SU-DHL-6 (cell line): ENCODE results near the gene HEMK1.

Experiments used
- H2AFZ ChIP-seq: fragments of 200-600 bp; sonication (generic); 2 replicates; pipeline ENCODE4 v1.6.1; 2014; ENCODE audit warnings: low read depth, mild to moderate bottlenecking, moderate library complexity, mixed read lengths, antibody characterized with exemption, low read length; ENCODE audit not compliant: severe bottlenecking
- H3F3A ChIP-seq: fragments of 200-600 bp; shearing (Covaris generic); 2 replicates; pipeline ENCODE4 v1.6.0; 2016; ENCODE audit warnings: antibody characterized with exemption, mild to moderate bottlenecking; ENCODE audit not compliant: insufficient read depth
- H3K27ac ChIP-seq: fragments of 200-600 bp; sonication (generic); 2 replicates; pipeline ENCODE4 v1.5.1; 2016; ENCODE audit warnings: low read depth, mild to moderate bottlenecking, low read length, moderate library complexity, mixed read lengths
- H3K27me3 ChIP-seq: fragments of 200-600 bp; sonication (generic), shearing (Covaris generic); 2 replicates; pipeline ENCODE4 v1.6.0; 2014; ENCODE audit warnings: mild to moderate bottlenecking, low read length
- H3K36me3 ChIP-seq: fragments of 200-600 bp; sonication (generic); 2 replicates; pipeline ENCODE4 v1.6.1; 2014; ENCODE audit warnings: mild to moderate bottlenecking, low read length, mixed read lengths
- H3K4me2 ChIP-seq: fragments of 300-600, 200-600 bp; shearing (Covaris generic), sonication (generic); 2 replicates; pipeline ENCODE4 v1.6.0; 2014; ENCODE audit warnings: low read length, low read depth, mild to moderate bottlenecking; ENCODE audit not compliant: poor library complexity, severe bottlenecking
- H3K4me3 ChIP-seq: fragments of 200-600 bp; sonication (generic); 2 replicates; pipeline ENCODE4 v1.5.1; 2014; ENCODE audit warnings: antibody characterized with exemption, low read length, mild to moderate bottlenecking, mixed read lengths; ENCODE audit not compliant: insufficient read depth, poor library complexity, severe bottlenecking
- H3K79me2 ChIP-seq: fragments of 200-600 bp; sonication (generic); 2 replicates; pipeline ENCODE4 v1.6.1; 2014; ENCODE audit warnings: mild to moderate bottlenecking, low read length, moderate library complexity; ENCODE audit not compliant: insufficient read depth
- H3K9ac ChIP-seq: fragments of 200-600 bp; sonication (generic); 2 replicates; pipeline ENCODE4 v1.7.0; 2014; ENCODE audit warnings: mild to moderate bottlenecking, low read length
- H3K9me2 ChIP-seq: fragments of 200-600 bp; sonication (generic); replicated peaks from 2 replicates; pipeline ENCODE4 v1.6.1; 2014; ENCODE audit warnings: low read length; ENCODE audit not compliant: insufficient read depth
- H3K9me3 ChIP-seq: fragments of 200-600 bp; sonication (generic); 2 replicates; pipeline ENCODE4 v1.6.1; 2014; ENCODE audit warnings: low read length, mixed read lengths; ENCODE audit not compliant: insufficient read depth
- H4K20me1 ChIP-seq: fragments of 200-600 bp; sonication (generic); 2 replicates; pipeline ENCODE4 v1.6.1; 2014; ENCODE audit warnings: low read depth, mild to moderate bottlenecking, antibody characterized with exemption, low read length, moderate library complexity, mixed read lengths
- CTCF ChIP-seq: fragments of 200-600 bp; sonication (generic); IDR thresholded peaks from one replicate; pipeline ENCODE4 v1.5.1; 2017; ENCODE audit warnings: antibody characterized with exemption, mild to moderate bottlenecking, low read length, moderate library complexity; ENCODE audit not compliant: insufficient read depth, poor library complexity, severe bottlenecking
- EZH2phosphoT487 ChIP-seq: fragments of 200-600 bp; sonication (generic), shearing (Covaris generic); conservative IDR thresholded peaks from 2 replicates; pipeline ENCODE4 v1.6.1; 2018; ENCODE audit warnings: mild to moderate bottlenecking, antibody characterized with exemption, low read length, moderate library complexity, mixed read lengths

HEMK1 gene

GRCh38 chr3:50611464-50612233, 42.3 kb downstream of the HEMK1 start, which contains the start of gene CISH:
CISH (minus strand) TSS chr3:50611774; CDS start chr3:50611650, 124 bp downstream.
- Histone ChIP-seq H4K20me1 (no peaks in the 10 kb centered on the region), H3K27me3 (no peaks in the 10 kb centered on the region), H3K79me2 (no peaks in the 10 kb centered on the region), H3K36me3 (no peaks in the 10 kb centered on the region), H3F3A (no peaks in the 10 kb centered on the region), H2AFZ (peak within 1 kb of the TSS; percentile 86), H3K4me3 (peak within 1 kb of the TSS; percentile 55), H3K4me2 (peak within 1 kb of the TSS; percentile 84), H3K9me3 (no peaks in the 10 kb centered on the region), H3K27ac (no peak within 1 kb of the TSS), H3K9ac (peak within 1 kb of the TSS; percentile 46), H3K9me2 (no peaks in the 10 kb centered on the region)
- no peak for TF ChIP-seq EZH2phosphoT487
- peak; percentile 42 for TF ChIP-seq CTCF

GRCh38 chr3:50612234-50612882, 43.0 kb downstream of the HEMK1 start:
- Histone ChIP-seq H3F3A (no peaks in the 10 kb centered on the region), H3K9ac (peak overlapping the region; percentile 46; the same call in 1 of the 2 replicates), H3K27ac (no peak overlapping the region)

GRCh38 chr3:50612970-50613846, 43.9 kb downstream of the HEMK1 start:
- H3K4me2 ChIP-seq: no peak overlapping the region
- H3K36me3 ChIP-seq: no peaks in the 10 kb centered on the region
- TF ChIP-seq EZH2phosphoT487: no peak
- TF ChIP-seq CTCF: no peak
- H4K20me1 ChIP-seq: no peaks in the 10 kb centered on the region
- H3F3A ChIP-seq: no peaks in the 10 kb centered on the region
- H3K79me2 ChIP-seq: no peaks in the 10 kb centered on the region
- H3K9me2 ChIP-seq: no peaks in the 10 kb centered on the region
- no peak overlapping the region for H3K4me3 ChIP-seq
- H2AFZ ChIP-seq: no peak overlapping the region
- no peaks in the 10 kb centered on the region for H3K9me3 ChIP-seq
- no peaks in the 10 kb centered on the region for H3K27me3 ChIP-seq
- no peak overlapping the region for H3K9ac ChIP-seq
- no peak overlapping the region for H3K27ac ChIP-seq

More at GRCh38 chr3:50612234-50612882, 43.0 kb downstream of the HEMK1 start:
- Histone ChIP-seq H3K4me3 (peak overlapping the region; percentile 55), H2AFZ (peak overlapping the region; percentile 86), H3K36me3 (no peaks in the 10 kb centered on the region), H3K9me2 (no peaks in the 10 kb centered on the region), H3K4me2 (peak overlapping the region; percentile 84), H3K79me2 (no peaks in the 10 kb centered on the region), H3K27me3 (no peaks in the 10 kb centered on the region), H4K20me1 (no peaks in the 10 kb centered on the region), H3K9me3 (no peaks in the 10 kb centered on the region)
- TF ChIP-seq EZH2phosphoT487: no peak
- no peak for TF ChIP-seq CTCF
